Measurements from ENCODE around the gene NPC2.
"Not testable (repeated sequence)": the region's sequence is repeated elsewhere in the genome, so short reads cannot be mapped to it uniquely, and the experiment has no call there.

NPC2 gene

GRCh38 chr14:74492776-74493342 is at the start of gene NPC2:
NPC2 (minus strand) TSS chr14:74493305; CDS start chr14:74493274, 31 bp downstream.
- DNase-seq (ENCODE audit: low read depth), result no peak

GRCh38 chr14:74542056-74542685 is 49.1 kb upstream of the NPC2 start:
- DNase-seq (ENCODE audit: low read depth), result no peak

- no peak for DNase-seq (ENCODE audit: low read depth)
Observed at GRCh38 chr14:74541225-74541624, 48.1 kb upstream of the NPC2 start.

GRCh38 chr14:74539503-74539902 is 46.4 kb upstream of the NPC2 start:
- DNase-seq (ENCODE audit: low read depth), result no peak

- DNase-seq (ENCODE audit: low read depth), result no peak
Observed at GRCh38 chr14:74538411-74539391, 45.6 kb upstream of the NPC2 start.

GRCh38 chr14:74536336-74536735 is 43.2 kb upstream of the NPC2 start:
- not testable (repeated sequence) for DNase-seq (ENCODE audit: low read depth)

- DNase-seq (ENCODE audit: low read depth), result no peak
Observed at GRCh38 chr14:74535756-74536325, 42.7 kb upstream of the NPC2 start.

GRCh38 chr14:74533576-74533975 is 40.5 kb upstream of the NPC2 start:
- DNase-seq (ENCODE audit: low read depth), result no peak

GRCh38 chr14:74532246-74532645 is 39.1 kb upstream of the NPC2 start:
- DNase-seq (ENCODE audit: low read depth), result no peak

- DNase-seq (ENCODE audit: low read depth), result no peak
Observed at GRCh38 chr14:74531467-74531866, 38.4 kb upstream of the NPC2 start.

- no peak for DNase-seq (ENCODE audit: low read depth)
Observed at GRCh38 chr14:74531006-74531405, 37.9 kb upstream of the NPC2 start.

- DNase-seq (ENCODE audit: low read depth), result no peak
Observed at GRCh38 chr14:74528886-74529285, 35.8 kb upstream of the NPC2 start.

- DNase-seq (ENCODE audit: low read depth), result no peak
Observed at GRCh38 chr14:74528406-74528805, 35.3 kb upstream of the NPC2 start.

GRCh38 chr14:74527736-74528280 is 34.7 kb upstream of the NPC2 start:
- DNase-seq (ENCODE audit: low read depth), result no peak

- no peak for DNase-seq (ENCODE audit: low read depth)
Observed at GRCh38 chr14:74526854-74527585, 33.9 kb upstream of the NPC2 start.

GRCh38 chr14:74525361-74525851 is 32.3 kb upstream of the NPC2 start:
- DNase-seq (ENCODE audit: low read depth), result no peak

GRCh38 chr14:74524812-74525135 is 31.7 kb upstream of the NPC2 start:
- no peak for DNase-seq (ENCODE audit: low read depth)

- DNase-seq (ENCODE audit: low read depth), result no peak
Observed at GRCh38 chr14:74524076-74524811, 31.1 kb upstream of the NPC2 start.

- no peak for DNase-seq (ENCODE audit: low read depth)
Observed at GRCh38 chr14:74522740-74523139, 29.6 kb upstream of the NPC2 start.

- no peak for DNase-seq (ENCODE audit: low read depth)
Observed at GRCh38 chr14:74521756-74522155, 28.7 kb upstream of the NPC2 start.
